GM21737 (cell line): Measurements from ENCODE around the gene FBN3.
"Not testable (repeated sequence)": the region's sequence is repeated elsewhere in the genome, so short reads cannot be mapped to it uniquely, and the experiment has no call there.

Experiments used
- ATAC-seq: cut with Tn5 transposase; IDR thresholded peaks from one replicate; pipeline ENCODE4 v1.9.1; 2021; ENCODE audit warnings: mild to moderate bottlenecking, moderate library complexity; ENCODE audit not compliant: unreplicated experiment

FBN3 gene

DNA sequence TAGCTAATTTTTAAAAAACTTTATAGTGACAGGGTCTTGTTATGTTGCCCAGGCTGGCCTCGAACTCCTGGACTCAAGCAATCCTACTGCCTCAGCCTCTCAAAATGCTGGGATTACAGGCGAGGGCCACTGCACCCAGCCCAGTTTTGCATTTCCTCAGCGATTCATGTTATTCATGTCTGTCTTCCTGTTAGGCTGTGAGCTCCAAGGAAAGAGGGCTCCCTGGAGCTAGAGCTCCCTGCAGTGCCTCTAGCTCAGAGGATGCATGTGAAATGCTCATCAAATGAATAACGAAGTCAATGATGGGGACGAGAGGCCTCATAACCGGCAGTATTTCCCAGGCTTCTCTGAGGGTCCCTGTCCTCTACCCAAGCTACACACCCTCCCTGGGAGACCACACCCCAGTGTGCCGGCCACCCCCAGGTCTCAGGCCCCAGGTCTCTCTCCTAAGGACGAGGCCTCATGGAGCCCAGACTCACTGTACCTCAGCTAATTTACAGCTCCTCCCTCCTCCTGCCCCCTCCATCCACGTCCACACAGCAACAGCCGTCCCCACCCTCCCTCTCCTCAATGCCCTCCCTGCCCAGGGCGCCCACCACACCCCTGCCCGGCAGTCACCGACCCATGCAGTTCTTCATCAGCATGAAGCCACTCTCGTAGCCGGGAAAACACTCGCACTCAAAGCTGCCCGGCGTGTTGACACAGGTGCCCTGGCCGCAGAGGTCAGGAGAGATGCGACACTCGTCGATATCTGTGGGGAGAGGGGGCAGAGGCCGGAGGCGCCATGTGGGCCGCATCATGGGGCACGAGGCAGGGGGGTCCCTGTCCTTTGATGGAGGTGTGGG is 28.5 kb downstream of the FBN3 start:
- no peak for ATAC-seq

- no peak for ATAC-seq
Observed at GRCh38 chr19:8117991-8118390, 31.4 kb downstream of the FBN3 start.

DNA sequence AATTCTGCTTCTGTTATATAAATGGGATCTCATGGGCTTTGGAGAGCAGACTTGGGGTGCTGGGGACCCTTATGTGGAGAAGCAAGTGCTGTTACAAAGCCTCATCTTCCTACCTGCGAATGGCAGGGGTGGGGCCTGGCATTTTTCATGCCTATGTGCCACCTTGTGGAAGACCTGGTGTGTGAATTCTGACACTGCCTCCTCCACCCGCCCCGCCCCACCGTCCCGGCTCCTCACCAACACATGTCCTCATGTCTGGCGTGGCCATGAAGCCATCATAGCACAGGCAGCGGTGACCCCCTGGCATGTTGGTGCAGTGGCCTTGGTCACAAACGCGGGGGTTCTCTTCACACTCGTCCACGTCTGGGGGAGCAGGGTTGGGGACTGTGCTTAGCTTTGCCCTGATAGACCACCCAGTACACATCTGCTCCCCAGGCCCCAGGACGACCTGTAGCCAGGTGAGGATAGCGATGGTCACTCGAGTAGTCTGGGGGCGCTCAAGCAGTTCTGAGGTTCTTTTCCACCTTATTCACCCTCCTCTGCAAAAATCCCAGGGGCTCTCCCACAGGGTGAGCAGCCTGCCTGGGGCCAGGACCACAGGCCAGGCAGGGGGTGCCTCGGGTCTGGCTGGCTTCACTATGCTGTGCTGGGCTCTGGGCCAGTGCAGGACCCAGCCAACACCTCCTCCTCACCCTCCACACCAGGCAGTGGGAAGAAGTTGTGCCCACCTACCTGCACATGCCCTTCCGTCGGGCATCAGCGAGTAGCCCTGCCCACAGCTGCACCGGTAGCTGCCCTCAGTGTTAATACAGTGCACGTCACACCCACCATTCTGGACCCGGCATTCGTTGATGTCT is 32.7 kb downstream of the FBN3 start:
- no peak for ATAC-seq

DNA sequence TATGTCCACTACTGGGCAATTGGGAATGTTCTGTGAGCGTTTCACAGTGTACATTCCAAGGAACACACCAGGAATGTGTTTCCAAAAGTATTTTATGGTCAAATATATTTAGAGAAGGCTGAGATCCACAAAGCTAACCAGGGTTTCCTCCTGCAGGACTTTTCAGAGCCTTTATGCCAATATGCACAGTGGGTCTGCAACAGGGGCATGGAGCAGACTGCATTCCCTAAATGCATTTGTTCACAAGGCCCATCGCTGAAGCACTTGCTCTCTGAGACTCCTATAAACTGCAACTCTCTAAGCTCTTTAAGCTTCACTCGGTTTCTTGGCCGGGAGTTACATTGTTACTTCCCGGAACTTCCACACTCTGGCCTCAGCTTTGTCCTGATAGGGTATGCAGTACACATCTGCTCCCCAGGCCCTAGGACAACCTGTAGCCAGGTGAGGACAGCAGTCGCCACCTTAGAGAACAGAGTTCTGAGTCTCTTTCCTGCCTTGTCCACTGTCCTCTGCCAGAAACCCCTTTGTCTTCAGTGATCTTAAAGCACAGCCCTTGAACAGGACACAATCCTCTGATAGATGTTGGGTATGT is 33.5 kb downstream of the FBN3 start:
- ATAC-seq, result no peak

DNA sequence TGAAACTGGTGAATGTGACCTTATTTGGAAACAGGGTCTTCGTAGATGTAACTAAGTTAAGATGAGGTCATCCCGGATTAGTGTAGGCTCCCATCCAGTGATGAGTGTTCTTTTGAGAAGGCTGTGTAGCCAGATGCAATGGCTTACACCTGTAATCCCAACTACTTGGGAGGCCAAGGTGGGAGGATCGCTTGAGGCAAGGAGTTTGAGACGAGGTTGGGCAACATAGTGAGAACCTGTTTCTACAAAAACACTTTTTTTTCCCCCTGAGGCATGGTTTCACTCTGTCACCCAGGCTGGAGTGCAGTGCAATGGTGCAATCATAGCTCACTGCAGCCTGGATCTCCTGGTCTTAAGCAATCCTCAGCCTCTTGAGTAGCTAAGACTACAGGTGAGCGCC is 36.4 kb downstream of the FBN3 start:
- no peak for ATAC-seq

GRCh38 chr19:8111376-8111775 is 38.0 kb downstream of the FBN3 start:
- no peak for ATAC-seq

DNA sequence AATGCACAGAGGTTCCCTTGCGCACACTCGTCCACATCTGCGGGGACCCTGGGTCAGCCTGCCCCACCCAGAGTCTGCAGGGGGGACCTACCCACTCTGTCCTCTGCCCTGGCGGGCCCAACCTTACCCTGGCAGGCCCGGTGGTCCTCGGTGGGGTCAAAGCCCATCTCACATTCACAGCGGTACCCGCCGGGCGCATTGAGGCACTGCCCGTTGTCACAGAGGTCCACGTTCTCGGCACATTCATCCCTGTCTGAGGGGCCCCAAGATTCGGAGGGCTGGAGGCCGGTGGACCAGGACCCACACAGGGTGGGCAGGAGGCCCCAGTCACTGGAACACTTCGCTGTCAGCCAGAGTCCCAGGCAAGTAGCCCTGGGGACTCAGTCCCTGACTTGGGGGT is 38.5 kb downstream of the FBN3 start:
- ATAC-seq, result no peak

DNA sequence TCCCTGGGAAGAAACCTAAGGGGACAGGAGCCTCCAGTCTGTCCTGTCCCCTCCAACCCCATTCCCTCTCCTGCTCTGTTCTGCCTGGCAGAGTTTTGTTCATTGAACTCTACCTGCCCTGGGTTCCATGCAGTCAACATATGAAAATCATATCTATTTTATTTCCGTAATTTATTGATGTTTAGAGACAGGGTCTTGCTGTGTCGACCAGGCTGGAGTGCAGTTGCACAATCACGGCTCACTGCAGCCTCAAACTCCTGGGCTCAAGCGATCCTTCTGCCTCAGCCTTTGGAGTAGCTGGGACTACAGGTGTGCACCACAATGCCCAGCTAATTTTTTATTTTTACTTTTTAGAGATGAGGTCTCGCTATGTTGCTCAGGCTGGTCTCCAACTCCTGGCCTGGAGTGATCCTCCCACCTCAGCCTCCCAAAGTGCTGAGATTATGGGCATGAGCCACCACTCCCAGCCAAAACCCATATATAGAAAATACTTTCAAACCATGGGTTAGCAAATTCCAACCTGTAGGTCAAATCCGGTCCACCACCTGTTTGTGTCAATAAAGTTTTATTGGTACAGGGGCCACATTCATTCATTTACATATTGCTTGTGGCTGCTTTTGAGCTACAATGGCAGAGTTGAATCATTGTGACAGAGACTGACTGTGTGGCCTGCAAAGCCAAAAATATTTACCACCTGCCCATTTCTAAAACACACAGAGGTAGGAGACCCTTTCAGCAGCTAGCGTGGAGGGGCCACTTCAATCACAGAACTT is 39.3 kb downstream of the FBN3 start:
- no peak for ATAC-seq

- ATAC-seq, result no peak
Observed at GRCh38 chr19:8109455-8109854, 39.9 kb downstream of the FBN3 start.

DNA sequence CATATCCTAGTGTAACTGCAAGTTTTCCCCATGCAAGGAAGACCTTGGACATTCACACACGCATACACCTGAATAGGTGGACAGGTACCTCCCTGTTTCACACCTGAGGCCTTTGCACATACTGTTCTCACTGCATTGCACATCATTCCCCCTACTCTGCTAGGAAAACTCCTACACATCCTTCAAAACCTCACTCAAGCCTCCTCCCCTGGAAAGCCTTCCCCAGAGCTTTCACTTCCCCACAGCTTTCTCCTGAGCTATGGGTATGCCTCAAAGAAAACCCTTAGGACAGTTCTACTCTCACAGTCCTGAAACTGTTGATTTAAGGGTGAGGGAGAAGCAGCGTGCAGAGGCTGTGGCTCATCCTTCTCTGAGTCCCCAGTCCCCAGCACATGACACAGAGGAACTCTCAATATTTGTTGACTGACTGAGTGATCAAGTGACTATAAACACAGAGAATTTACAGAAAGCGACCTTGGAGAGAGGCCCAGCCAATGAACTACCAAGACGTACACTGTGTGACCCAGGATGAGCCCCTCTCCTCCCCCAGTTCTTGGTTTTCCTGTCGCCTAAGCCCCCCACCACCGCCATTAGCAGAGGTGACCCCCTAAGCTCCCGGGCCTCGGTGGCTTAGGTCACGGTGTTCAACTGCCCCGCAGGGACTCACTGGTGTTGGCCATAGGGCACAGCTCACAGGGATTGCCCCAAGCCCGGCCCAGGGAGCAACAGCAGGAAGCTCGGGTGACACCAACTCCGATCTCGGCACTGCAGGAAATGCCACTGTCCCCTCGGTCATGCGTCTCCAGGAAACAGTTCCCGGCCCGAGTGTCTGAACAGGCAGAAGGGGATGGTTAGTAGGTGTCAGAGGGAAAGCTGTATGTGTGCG is 40.6 kb downstream of the FBN3 start:
- ATAC-seq, result no peak

DNA sequence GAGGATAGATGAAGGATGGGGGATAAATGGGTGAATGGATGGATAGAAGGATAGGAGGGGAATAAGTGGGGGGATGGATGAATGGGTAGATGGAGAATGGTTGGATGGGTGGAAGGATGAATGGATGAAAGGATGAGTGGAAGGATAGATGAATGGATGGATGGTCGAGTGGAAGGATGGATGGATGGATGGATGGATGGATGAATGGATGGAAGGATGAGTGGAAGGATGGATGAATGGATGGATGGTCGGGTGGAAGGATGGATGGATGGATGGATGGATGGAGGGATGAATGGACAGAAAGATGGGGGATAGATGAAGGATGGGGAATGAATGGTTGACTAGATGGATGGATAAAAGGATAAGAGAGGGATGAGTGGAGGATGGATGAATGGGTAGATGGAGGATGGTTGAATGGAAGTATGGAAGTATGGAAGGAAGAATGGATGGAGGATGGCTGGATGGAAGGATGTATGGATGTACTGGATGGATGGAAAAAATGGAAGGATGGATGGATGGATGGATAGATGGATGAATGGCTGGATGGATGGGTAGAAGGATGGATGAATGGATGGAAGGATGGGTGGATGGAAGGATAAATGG is 42.0 kb downstream of the FBN3 start:
- no peak for ATAC-seq

DNA sequence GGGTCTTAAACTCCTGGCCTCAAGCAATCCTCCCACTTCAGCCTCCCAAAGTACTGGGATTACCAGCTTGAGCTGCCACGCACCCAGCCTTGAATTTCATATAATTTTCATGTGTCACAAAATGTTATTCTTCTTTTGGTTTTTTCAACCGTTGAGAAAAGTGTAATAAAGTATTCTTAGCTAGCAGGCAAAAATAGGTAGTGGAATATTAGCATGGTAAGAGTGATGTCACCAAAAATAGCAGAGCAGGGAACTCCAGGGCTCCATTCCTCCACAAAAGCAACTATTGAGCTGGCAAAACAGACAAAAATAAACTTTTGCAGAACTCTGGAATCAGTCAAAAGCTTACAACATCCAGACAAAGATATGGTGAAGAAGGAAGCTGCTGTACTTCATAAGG is 43.9 kb downstream of the FBN3 start:
- no peak for ATAC-seq

DNA sequence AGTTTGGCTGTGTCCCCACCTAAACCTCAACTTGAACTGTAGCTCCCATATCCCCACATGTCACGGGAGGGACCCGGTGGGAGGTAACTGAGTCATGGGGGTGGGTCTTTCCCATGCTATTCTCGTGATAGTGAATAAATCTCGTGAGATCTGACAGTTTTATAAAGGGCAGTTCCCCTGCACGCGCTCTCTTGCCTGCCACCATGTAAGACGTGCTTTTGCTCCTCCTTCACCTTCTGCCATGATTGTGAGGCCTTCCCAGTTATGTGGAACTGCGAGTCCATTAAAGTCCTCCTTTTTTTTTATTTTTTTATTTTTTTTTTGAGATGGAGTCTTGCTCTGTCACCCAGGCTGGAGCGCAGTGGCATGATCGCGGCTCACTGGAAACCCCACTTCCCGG is 47.5 kb downstream of the FBN3 start:
- ATAC-seq, result not testable (repeated sequence)

- no peak for ATAC-seq
Observed at GRCh38 chr19:8101311-8101710, 48.1 kb downstream of the FBN3 start.

- no peak for ATAC-seq
Observed at GRCh38 chr19:8097681-8098567, 51.5 kb downstream of the FBN3 start.

DNA sequence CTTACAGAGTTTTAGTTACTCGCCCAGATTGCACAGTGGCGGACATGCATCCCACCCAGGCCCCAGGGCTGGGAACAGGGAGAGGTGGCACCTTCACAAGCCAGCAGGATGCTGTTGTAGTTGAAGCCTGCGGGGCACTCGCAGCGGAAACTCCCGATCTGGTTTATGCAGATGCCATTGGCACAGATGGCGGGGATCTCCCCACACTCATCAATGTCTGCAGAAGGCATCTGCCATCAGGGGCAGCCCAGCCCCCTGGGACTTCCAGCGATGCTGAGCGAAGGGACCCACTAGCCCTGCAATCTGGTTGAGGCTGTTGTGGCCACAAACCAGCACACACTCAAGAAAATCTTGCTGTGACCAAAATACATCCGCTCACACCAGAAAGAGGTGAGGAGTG is 52.2 kb downstream of the FBN3 start:
- ATAC-seq, result no peak

GRCh38 chr19:8096071-8096470 is 53.3 kb downstream of the FBN3 start:
- no peak for ATAC-seq

DNA sequence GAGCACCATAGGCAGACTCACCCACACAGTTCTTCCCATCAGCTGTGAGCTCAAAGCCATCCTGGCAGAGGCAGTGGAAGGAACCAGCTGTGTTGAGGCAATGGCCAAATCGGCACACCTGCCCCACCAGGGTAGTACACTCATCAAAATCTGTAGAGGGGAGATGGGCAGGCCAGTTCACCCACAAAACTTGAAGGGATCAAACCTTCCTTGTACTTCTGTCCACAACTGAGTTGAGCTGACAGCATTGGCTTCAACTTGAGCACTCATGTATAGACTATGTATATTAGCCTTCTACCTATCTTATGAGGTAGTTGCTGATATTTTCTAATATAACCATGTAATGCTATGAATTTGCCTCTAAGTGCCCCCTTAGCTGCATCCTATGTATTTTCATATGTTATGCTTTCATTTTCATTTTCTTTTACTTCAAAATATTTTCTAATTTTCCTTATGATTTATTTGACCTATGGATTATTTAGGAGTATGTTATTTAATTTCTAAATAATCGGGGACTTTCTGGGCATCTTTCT is 54.0 kb downstream of the FBN3 start:
- ATAC-seq, result no peak
